IPS DF 6.9 (cell line): ENCODE measurements around the gene UBE3A.

Source experiments
- DNase-seq: peaks from one replicate; pipeline ENCODE4 v3.0.0-alpha.2; 2013; ENCODE audit warnings: low read depth, low spot score
- H3K27ac ChIP-seq: one replicate; pipeline ENCODE4 v1.5.1; 2013; ENCODE audit warnings: low read length, control low read depth
- H3K27me3 ChIP-seq: 2 replicates; pipeline ENCODE4 v1.6.1; 2013; ENCODE audit warnings: mild to moderate bottlenecking, low read length; ENCODE audit not compliant: control insufficient read depth, insufficient read depth
- H3K36me3 ChIP-seq: 2 replicates; pipeline ENCODE4 v1.6.1; 2013; ENCODE audit warnings: low read length; ENCODE audit not compliant: control insufficient read depth, insufficient read depth
- H3K4me1 ChIP-seq: 2 replicates; pipeline ENCODE4 v1.6.1; 2013; ENCODE audit warnings: low read length; ENCODE audit not compliant: control insufficient read depth, insufficient read depth
- H3K4me3 ChIP-seq: 2 replicates; pipeline ENCODE4 v1.5.1; 2013; ENCODE audit warnings: mild to moderate bottlenecking, low read length
- H3K9me3 ChIP-seq: 2 replicates; pipeline ENCODE4 v1.6.1; 2013; ENCODE audit warnings: low read length, inconsistent platforms; ENCODE audit not compliant: control insufficient read depth, insufficient read depth
- WGBS: extraction: QIAGEN DNeasy Blood & Tissue Kit; methylation state at CpG from one replicate; pipeline ENCODE4 v1.1.7; 2013; ENCODE audit warnings: mixed read lengths, missing lambda C conversion rate; ENCODE audit not compliant: insufficient read length, insufficient coverage; 5-methylcytosine and 5-hydroxymethylcytosine counted together

UBE3A gene

DNA sequence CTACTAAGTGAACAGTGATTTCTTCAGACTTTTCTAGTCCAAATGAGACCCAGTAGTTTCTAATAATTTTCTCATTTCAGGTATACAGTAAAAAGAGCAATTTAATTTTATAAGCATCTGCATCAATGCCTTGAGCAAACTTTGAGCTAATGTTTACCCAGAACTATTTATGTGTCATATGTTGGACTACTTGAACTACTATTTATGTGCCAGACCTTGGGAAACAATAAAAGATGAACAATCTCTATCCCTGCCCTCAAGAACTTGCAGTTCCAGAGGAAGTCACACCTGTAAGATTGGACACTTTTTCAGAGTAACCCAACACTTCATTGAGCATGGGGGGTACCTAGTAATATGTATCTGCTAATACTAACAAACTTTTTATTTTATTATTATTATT is 2.3 kb upstream of the UBE3A start:
- Histone ChIP-seq H3K36me3 (no peaks in the 10 kb centered on the region), H3K4me3 (no peak overlapping the region), H3K27ac (no peak overlapping the region), H3K4me1 (no peaks in the 10 kb centered on the region), H3K9me3 (no peaks in the 10 kb centered on the region), H3K27me3 (no peaks in the 10 kb centered on the region)
- no peak for DNase-seq

GRCh38 chr15:25439369-25439836 is 579 bp upstream of the UBE3A start:
- Histone ChIP-seq H3K27ac (no peak overlapping the region), H3K4me3 (peak overlapping the region; percentile 77; the same call in 1 of the 2 replicates), H3K27me3 (no peaks in the 10 kb centered on the region), H3K4me1 (no peaks in the 10 kb centered on the region; the same call in 1 of the 2 replicates), H3K36me3 (no peaks in the 10 kb centered on the region), H3K9me3 (no peaks in the 10 kb centered on the region)
- WGBS, result no CpG with 5 or more reads among the region's 14 CpGs
- no peak for DNase-seq

DNA sequence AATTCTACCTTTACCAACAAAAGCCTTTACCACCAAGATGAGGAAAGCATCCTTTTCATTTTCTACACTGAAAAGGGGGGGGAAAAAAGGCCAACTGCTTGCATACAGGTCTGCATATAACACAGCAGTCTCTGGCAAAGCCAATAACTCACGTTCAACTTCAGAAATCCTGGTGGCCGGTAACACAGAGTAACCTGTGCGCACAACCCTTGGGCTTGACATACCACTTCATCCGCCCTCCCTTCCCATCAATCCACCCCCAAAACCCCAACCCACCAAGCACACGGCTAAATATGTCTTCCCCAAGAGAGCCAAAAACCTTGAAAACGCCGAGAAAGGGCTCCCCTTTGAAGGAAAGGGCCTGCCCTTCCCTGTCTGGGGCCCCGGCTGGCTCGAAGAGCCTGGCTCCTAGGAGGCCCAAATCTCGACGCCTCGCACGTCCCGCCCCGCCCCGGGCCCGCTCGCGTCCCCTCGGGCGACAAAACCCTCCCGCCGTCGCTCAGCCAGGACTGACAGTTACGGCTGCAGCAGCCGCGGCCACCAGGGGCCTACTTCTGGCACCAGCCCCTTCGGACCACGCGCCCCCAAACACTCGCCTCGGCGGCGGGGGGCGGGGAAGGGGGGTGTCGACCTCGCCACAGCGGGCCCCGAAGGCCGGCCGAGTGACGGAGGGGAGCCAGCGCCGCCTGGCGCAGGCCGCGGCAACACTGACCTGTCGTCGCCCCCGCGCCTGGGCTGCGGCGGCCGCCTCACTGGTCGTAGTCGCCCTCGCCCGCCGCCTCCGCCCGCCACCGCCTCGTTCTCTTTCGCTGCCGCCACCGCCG is 835 bp downstream of the UBE3A start:
- no CpG with 5 or more reads among the region's 67 CpGs for WGBS
- Histone ChIP-seq H3K4me1 (no peaks in the 10 kb centered on the region; the same call in 1 of the 2 replicates), H3K36me3 (no peaks in the 10 kb centered on the region), H3K27ac (no peak overlapping the region), H3K4me3 (peak overlapping the region; percentile 77), H3K27me3 (no peaks in the 10 kb centered on the region), H3K9me3 (no peaks in the 10 kb centered on the region)
- DNase-seq, result no peak

DNA sequence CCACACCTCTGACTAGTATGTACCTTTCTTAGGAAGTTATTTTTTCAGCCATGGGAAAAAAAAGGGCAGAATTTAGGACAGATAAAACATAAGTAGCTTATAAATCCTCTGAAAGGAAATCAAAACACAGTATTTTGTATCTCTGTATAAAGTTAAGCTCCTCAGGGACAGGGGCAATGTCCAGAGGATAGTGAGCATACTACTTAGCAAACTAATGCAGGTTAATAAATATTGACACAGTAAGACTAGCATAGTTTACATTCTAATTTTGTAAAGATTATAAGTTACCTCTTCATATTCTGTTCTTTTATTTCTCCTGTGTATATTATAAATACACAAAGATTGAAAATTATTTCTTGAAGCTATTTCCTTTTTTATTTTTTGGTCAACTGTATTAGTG is 2.1 kb downstream of the UBE3A start:
- no peaks in the 10 kb centered on the region; the same call in 1 of the 2 replicates for H3K4me1 ChIP-seq
- H3K4me3 ChIP-seq, result no peak overlapping the region
- DNase-seq, result no peak
- no peaks in the 10 kb centered on the region for H3K9me3 ChIP-seq
- no peaks in the 10 kb centered on the region for H3K27me3 ChIP-seq
- H3K36me3 ChIP-seq, result no peaks in the 10 kb centered on the region
- no peak overlapping the region for H3K27ac ChIP-seq

DNA sequence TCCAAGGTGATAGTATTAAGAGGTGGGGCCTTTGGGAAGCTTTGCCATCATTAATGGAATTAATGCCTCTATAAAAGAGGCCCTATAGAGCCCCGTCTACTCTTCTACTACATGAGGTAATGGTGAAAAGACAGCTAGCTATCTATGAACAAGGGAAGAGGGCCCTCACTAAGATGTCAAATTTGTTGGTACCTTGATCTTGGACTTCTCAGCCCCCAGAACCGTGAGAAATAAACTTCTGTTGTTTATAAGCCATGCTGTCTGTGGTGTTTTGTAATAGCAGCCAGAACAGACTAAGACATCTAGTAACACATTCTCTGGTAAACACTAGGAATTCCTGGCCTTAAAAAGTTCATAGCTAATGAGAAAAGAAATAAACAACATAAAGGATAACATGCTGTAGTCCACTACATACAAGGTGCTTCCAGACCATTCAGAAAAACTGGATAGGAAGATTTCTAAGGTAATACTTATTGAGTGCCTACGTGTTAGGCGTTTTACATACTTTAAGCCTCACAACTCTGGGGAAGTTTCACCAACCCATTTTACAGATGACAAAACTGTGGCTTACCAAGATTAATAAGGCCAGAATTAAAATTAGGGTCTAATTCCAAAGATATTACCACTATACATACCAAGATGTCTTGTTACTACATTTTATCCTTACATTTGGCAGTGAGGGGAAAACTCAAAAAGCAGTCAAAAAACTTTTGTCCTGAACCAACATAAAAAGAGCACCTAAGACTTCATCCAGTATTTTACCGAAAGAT is 3.2 kb downstream of the UBE3A start:
- no peaks in the 10 kb centered on the region for H3K9me3 ChIP-seq
- H3K4me3 ChIP-seq, result no peak overlapping the region
- H3K27ac ChIP-seq, result no peak overlapping the region
- DNase-seq, result no peak
- no CpG with 5 or more reads among the region's 5 CpGs for WGBS
- no peaks in the 10 kb centered on the region for H3K27me3 ChIP-seq
- H3K36me3 ChIP-seq, result no peaks in the 10 kb centered on the region
- H3K4me1 ChIP-seq, result no peaks in the 10 kb centered on the region; the same call in 1 of the 2 replicates

- Histone ChIP-seq H3K9me3 (no peaks in the 10 kb centered on the region), H3K36me3 (no peaks in the 10 kb centered on the region), H3K27me3 (no peaks in the 10 kb centered on the region), H3K4me1 (no peaks in the 10 kb centered on the region; the same call in 1 of the 2 replicates), H3K27ac (no peak overlapping the region), H3K4me3 (no peak overlapping the region)
- no CpG with 5 or more reads among the region's 20 CpGs for WGBS
- DNase-seq, result no peak
These were observed 5.5 kb downstream of the UBE3A start for GRCh38 chr15:25433118-25433865.

- Histone ChIP-seq H3K36me3 (no peaks in the 10 kb centered on the region), H3K27me3 (no peaks in the 10 kb centered on the region), H3K4me1 (no peaks in the 10 kb centered on the region; the same call in 1 of the 2 replicates), H3K27ac (no peak overlapping the region), H3K9me3 (no peaks in the 10 kb centered on the region), H3K4me3 (no peak overlapping the region)
- no peak for DNase-seq
- no CpG with 5 or more reads among the region's 3 CpGs for WGBS
These were observed 6.8 kb downstream of the UBE3A start for GRCh38 chr15:25431836-25432561.

DNA sequence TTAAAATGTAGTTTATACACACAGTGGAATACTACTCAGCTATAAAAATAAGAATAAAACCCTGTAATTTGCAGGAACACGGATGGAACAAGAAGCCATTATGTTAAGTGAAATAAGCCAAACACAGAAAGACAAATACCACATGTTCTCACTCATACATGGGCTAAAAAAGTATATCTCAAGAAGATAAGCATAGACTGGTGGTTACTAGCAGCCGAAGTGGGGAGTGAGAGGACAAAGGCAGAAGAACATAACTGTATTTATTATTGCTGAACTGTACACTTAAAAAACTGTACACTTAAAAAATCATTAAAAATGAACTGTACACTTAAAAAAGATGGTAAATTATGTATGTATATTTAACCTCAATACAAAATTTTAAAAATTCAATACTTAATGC is 11.0 kb downstream of the UBE3A start:
- DNase-seq, result no peak
- Histone ChIP-seq H3K9me3 (no peaks in the 10 kb centered on the region), H3K27me3 (no peaks in the 10 kb centered on the region), H3K4me3 (no peak overlapping the region), H3K36me3 (no peaks in the 10 kb centered on the region), H3K4me1 (no peaks in the 10 kb centered on the region), H3K27ac (no peak overlapping the region)
- no CpG with 5 or more reads among the region's 2 CpGs for WGBS

- no peak for DNase-seq
These were observed 11.8 kb downstream of the UBE3A start for GRCh38 chr15:25426896-25427610.

More at GRCh38 chr15:25426896-25427610, 11.8 kb downstream of the UBE3A start:
- WGBS, result no CpG with 5 or more reads among the region's 3 CpGs
- H3K4me1 ChIP-seq, result no peaks in the 10 kb centered on the region
- no peaks in the 10 kb centered on the region for H3K27me3 ChIP-seq
- no peak overlapping the region for H3K4me3 ChIP-seq
- no peak overlapping the region for H3K27ac ChIP-seq
- no peaks in the 10 kb centered on the region for H3K36me3 ChIP-seq
- H3K9me3 ChIP-seq, result no peaks in the 10 kb centered on the region
